ENCODE results near the gene SLC2A8. TPM values are rescaled to one million over a fixed set of nuclear protein-coding genes. Genes with fewer than 3 reads are reported as not detected.

SLC2A8 gene
- total RNA-seq, 4 donors from 2014 or later: 23.7 to 40.2 (median 29.8) TPM

DNA sequence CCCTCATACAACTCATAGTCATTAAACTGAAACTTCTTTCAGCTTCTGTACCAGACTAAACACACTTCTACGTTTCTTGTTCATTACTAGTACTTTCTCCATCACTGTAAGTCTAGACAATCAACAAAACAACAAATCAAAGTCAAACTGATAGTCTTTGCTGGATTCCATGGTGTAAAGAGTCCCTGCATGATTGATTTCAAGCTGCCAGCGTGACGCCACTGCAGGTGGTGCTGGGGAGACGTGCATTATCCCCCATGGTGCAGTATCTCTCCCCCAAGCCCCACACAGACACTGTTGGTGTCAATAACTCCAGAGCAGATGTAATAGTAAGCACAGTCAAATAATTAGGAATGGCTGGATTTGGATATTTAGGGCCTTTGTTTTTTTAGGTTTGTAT lies 10.7 kb upstream of the SLC2A8 start:
- peaks cover 0 to 30% of the 10 kb centered on the region in 2 donors for H3K36me3 ChIP-seq
- ATAC-seq: no peak
- TF ChIP-seq POLR2AphosphoS5 (IDR thresholded peaks at IDR 0.05): no peak
- no peak for TF ChIP-seq CTCF (IDR thresholded peaks at IDR 0.05)
- TF ChIP-seq POLR2A (IDR thresholded peaks at IDR 0.05): no peak
- no peak for TF ChIP-seq EP300 (IDR thresholded peaks at IDR 0.05)
- no peaks in the 10 kb centered on the region for H3K9me3 ChIP-seq
- no peaks in the 10 kb centered on the region for H3K4me1 ChIP-seq
- WGBS, 2 donors (ENCODE audit: low coverage in 1 of 2): 76 to 87% methylated on average over 4 of the region's 4 CpGs
- H3K27me3 ChIP-seq: no peaks in the 10 kb centered on the region
- no peak overlapping the region for H3K27ac ChIP-seq
- no peak overlapping the region for H3K4me3 ChIP-seq

DNA sequence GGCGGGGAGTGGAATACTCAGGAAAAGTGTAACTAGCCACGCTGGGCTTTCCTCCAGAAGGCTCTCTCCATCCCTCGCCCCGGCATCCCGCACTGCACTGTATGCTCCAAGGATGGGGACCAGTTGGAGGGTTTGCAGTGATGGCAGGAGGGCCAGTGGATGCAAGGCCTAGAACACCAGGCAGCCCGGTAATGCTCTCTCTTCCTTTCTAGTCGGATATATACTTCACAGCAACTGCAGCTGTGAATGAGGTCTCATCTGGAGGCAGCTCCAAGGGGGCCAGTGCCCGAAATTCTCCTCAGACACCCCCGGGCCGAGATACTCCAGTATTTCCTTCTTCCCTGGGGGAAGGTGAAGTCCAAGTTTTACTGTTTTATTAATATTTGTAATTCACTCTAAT lies 10.0 kb upstream of the SLC2A8 start:
- peaks cover 0 to 35% of the 10 kb centered on the region in 2 donors for H3K36me3 ChIP-seq
- ATAC-seq: no peak
- H3K4me3 ChIP-seq: no peak overlapping the region
- H3K9me3 ChIP-seq: no peaks in the 10 kb centered on the region
- H3K4me1 ChIP-seq: no peaks in the 10 kb centered on the region
- H3K27me3 ChIP-seq: no peaks in the 10 kb centered on the region
- WGBS, 2 donors (ENCODE audit: low coverage in 1 of 2): 84 to 92% methylated on average over 4 to 10 of the region's 10 CpGs
- TF ChIP-seq POLR2A (IDR thresholded peaks at IDR 0.05) (no peak), POLR2AphosphoS5 (IDR thresholded peaks at IDR 0.05) (no peak), EP300 (IDR thresholded peaks at IDR 0.05) (no peak), CTCF (IDR thresholded peaks at IDR 0.05) (no peak)
- H3K27ac ChIP-seq: no peak overlapping the region

GRCh38 chr9:127388037-127388855 lies 8.7 kb upstream of the SLC2A8 start:
- no peak overlapping the region for H3K4me3 ChIP-seq
- H3K36me3 ChIP-seq: peaks cover 0 to 47% of the 10 kb centered on the region in 2 donors
- peak overlapping the region in 1 of 4 donors; percentile 55 for H3K27ac ChIP-seq
- H3K9me3 ChIP-seq: no peaks in the 10 kb centered on the region
- WGBS, 2 donors (ENCODE audit: low coverage in 1 of 2): 48% methylated on average over 9 to 10 of the region's 10 CpGs
- H3K4me1 ChIP-seq: no peaks in the 10 kb centered on the region
- no peaks in the 10 kb centered on the region for H3K27me3 ChIP-seq
- TF ChIP-seq CTCF (IDR thresholded peaks at IDR 0.05) (no peak), POLR2AphosphoS5 (IDR thresholded peaks at IDR 0.05) (no peak), EP300 (IDR thresholded peaks at IDR 0.05) (no peak), POLR2A (IDR thresholded peaks at IDR 0.05) (no peak)
- ATAC-seq: peak; percentile 88

GRCh38 chr9:127388856-127389238 lies 8.1 kb upstream of the SLC2A8 start:
- no peak overlapping the region for H3K4me3 ChIP-seq
- no peak for TF ChIP-seq POLR2A (IDR thresholded peaks at IDR 0.05)
- TF ChIP-seq EP300 (IDR thresholded peaks at IDR 0.05): no peak
- no peak for TF ChIP-seq POLR2AphosphoS5 (IDR thresholded peaks at IDR 0.05)
- 61 to 69% methylated on average over 4 to 5 of the region's 6 CpGs for WGBS, 2 donors (ENCODE audit: low coverage in 1 of 2)
- peak overlapping the region in 1 of 4 donors; percentile 55 for H3K27ac ChIP-seq
- no peaks in the 10 kb centered on the region for H3K9me3 ChIP-seq
- no peaks in the 10 kb centered on the region for H3K4me1 ChIP-seq
- H3K27me3 ChIP-seq: no peaks in the 10 kb centered on the region
- no peak for ATAC-seq
- peaks cover 0 to 48% of the 10 kb centered on the region in 2 donors for H3K36me3 ChIP-seq

- ATAC-seq: no peak
- Histone ChIP-seq H3K27ac (no peak overlapping the region), H3K27me3 (no peaks in the 10 kb centered on the region), H3K9me3 (no peaks in the 10 kb centered on the region), H3K4me1 (no peaks in the 10 kb centered on the region), H3K36me3 (peaks cover 0 to 48% of the 10 kb centered on the region in 2 donors), H3K4me3 (no peak overlapping the region)
- WGBS, 2 donors (ENCODE audit: low coverage in 1 of 2): 60 to 91% methylated on average over 2 of the region's 4 CpGs
- TF ChIP-seq CTCF (IDR thresholded peaks at IDR 0.05): no peak
- no peak for TF ChIP-seq EP300 (IDR thresholded peaks at IDR 0.05)
- no peak for TF ChIP-seq POLR2AphosphoS5 (IDR thresholded peaks at IDR 0.05)
- no peak for TF ChIP-seq POLR2A (IDR thresholded peaks at IDR 0.05)
Observed at GRCh38 chr9:127389381-127390247, 7.4 kb upstream of the SLC2A8 start.

All from gastroesophageal sphincter (tissue), 4 donors.